Measurements from ENCODE around the gene PDE11A. TPM values are rescaled to one million over a fixed set of nuclear protein-coding genes. Genes with fewer than 3 reads are reported as not detected.

PDE11A gene
- total and polyA plus RNA-seq, 2 of the 8 experiments (the other 6 are each of a cell fraction or from before 2014, with no cell fraction given): 0.19 to 0.23 TPM

DNA sequence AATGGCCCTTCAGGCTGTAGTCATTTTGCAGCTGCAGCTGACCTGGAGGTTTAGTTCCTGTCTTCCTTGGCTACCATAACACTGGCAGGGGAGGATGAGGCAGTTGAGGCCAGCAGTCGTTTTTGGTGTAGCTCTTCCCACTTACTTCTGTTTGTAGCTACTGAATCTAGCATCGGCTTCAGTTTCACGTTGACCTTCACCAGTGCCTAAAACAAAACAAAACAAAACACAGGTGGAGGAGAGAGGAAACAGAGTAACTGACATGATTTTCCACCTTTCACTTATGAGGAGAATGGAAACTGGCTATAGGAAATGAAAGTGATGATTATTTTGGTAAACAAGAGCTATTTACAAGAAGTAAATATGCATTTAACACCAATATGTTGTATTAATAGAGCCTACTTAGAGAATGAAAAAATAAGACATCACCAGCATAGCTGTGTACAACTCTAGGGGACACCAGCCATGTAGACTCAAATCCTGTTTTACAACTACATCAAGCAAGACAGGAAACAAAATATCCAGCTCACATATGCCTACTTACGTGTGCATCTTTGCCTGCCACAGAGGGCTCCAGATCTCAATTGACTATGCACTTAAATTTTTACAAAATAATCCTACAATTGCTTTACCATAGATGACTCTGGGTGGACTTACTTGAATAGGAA, 443.1 kb downstream of the PDE11A start:
- H2BK15ac ChIP-seq (ENCODE audit: low read length): no peak overlapping the region; the same call in 1 of the 2 replicates
- H3K9me3 ChIP-seq (ENCODE audit: insufficient read depth in 2 of 2, low read depth in 1 of 2, low read length in 1 of 2): no peaks in the 10 kb centered on the region
- no peak overlapping the region; the same call in 1 of the 2 replicates for H3K27ac ChIP-seq (ENCODE audit: low read depth, low read length)
- H3K9ac ChIP-seq (replicated peaks in 1 of 4; ENCODE audit: extremely low read depth in 1 of 4, low read depth in 3 of 4, low read length in 3 of 4): no peak overlapping the region
- no peak overlapping the region for H4K8ac ChIP-seq (ENCODE audit: extremely low read depth, insufficient read depth, low read length)
- H3K4me2 ChIP-seq (ENCODE audit: insufficient read depth in 1 of 2, low read depth in 2 of 2, low read length in 2 of 2): no peak overlapping the region
- H3K27me3 ChIP-seq (replicated peaks in 1 of 4; ENCODE audit: control insufficient read depth in 3 of 4, extremely low read depth in 1 of 4, insufficient read depth in 3 of 4, low read length in 3 of 4): no peaks in the 10 kb centered on the region
- H3K14ac ChIP-seq (ENCODE audit: insufficient read length): no peak overlapping the region
- no peaks in the 10 kb centered on the region for H3K79me1 ChIP-seq (ENCODE audit: low read depth, low read length)
- H4K5ac ChIP-seq (ENCODE audit: insufficient read length, low read depth, low read length): no peak overlapping the region
- peaks cover 0 to 7% (median 0%) of the 10 kb centered on the region in 4 experiments; a peak in 1 of 7 replicates for H3K4me1 ChIP-seq (replicated peaks in 1 of 4; ENCODE audit: control insufficient read depth in 3 of 4, insufficient read depth in 4 of 4, low read length in 3 of 4)
- no peak overlapping the region for H3K23ac ChIP-seq (ENCODE audit: insufficient read length)
- H2AFZ ChIP-seq (ENCODE audit: low read length): no peak overlapping the region
- H2AK5ac ChIP-seq (ENCODE audit: low read depth, low read length): no peak overlapping the region
- no peaks in the 10 kb centered on the region for H4K20me1 ChIP-seq (replicated peaks in 1 of 2; ENCODE audit: control insufficient read depth in 1 of 2, insufficient read depth in 2 of 2, low read length in 2 of 2)
- no peak overlapping the region for H2BK120ac ChIP-seq (replicated peaks; ENCODE audit: low read depth, low read length)
- H3K56ac ChIP-seq (replicated peaks; ENCODE audit: insufficient read length, low read depth, low read length): no peak overlapping the region
- no peak overlapping the region for H4K91ac ChIP-seq (replicated peaks; ENCODE audit: insufficient read length, low read length)
- DNase-seq (ENCODE audit: low read depth in 1 of 2, low spot score in 2 of 2) (no peak), FAIRE-seq (no peak)
- no peak overlapping the region for H3K4me3 ChIP-seq (ENCODE audit: extremely low read depth in 1 of 4, insufficient read depth in 2 of 4, low read depth in 3 of 4, low read length in 4 of 4)
- no peaks in the 10 kb centered on the region for H3K36me3 ChIP-seq (ENCODE audit: control insufficient read depth in 2 of 4, insufficient read depth in 4 of 4, low read length in 3 of 4)
- no peak overlapping the region for H2BK20ac ChIP-seq (ENCODE audit: low read length)
- POLR2A ChIA-PET (ENCODE audit: partially characterized antibody): interaction anchor here (1.2 kb wide), 1 partner anchor 37 kb away, joined by 3 read pairs; no protein-coding TSS in a partner anchor
- H2BK5ac ChIP-seq (ENCODE audit: low read depth, low read length): no peak overlapping the region
- H3K79me2 ChIP-seq (ENCODE audit: control insufficient read depth in 1 of 2, insufficient read depth in 2 of 2, low read length in 2 of 2): no peaks in the 10 kb centered on the region
- H3K23me2 ChIP-seq (ENCODE audit: low read depth, low read length): no peaks in the 10 kb centered on the region
- WGBS, 2 experiments (ENCODE audit: extremely low coverage in 1 of 2, insufficient coverage in 1 of 2, insufficient read length in 1 of 2, insufficient replicate concordance in 2 of 2, low coverage in 1 of 2, low lambda C conversion rate in 2 of 2, missing lambda C conversion rate in 1 of 2): 63% methylated on average over 4 of the region's 4 CpGs; no CpG with 5 or more reads in 1 of the 2 experiments
- no peak overlapping the region for H3K4ac ChIP-seq (replicated peaks; ENCODE audit: insufficient read length, low read depth, low read length)
- H3K18ac ChIP-seq (ENCODE audit: extremely low read depth, low read length): no peak overlapping the region
- no peak overlapping the region for H2BK12ac ChIP-seq (ENCODE audit: low read depth, low read length)
- CTCF ChIA-PET (ENCODE audit: partially characterized antibody): interaction anchor here (0.6 to 2.2 kb wide), 8 partner anchors 11 to 1002 kb away, joined by 3 to 9 read pairs (median 3); a partner anchor contains a TSS
- TF ChIP-seq POLR2AphosphoS5 (IDR thresholded peaks at IDR 0.05; ENCODE audit: low read depth, low read length) (no peak), JUND (IDR thresholded peaks at IDR 0.05; ENCODE audit: low read length) (no peak), CEBPB (IDR thresholded peaks at IDR 0.05; ENCODE audit: low read depth, low read length) (no peak), NANOG (IDR thresholded peaks at IDR 0.05; ENCODE audit: insufficient read depth, low read depth, low read length, poor library complexity, severe bottlenecking) (no peak), POU5F1 (IDR thresholded peaks at IDR 0.05; ENCODE audit: low read depth, low read length) (no peak), KDM4A (IDR thresholded peaks at IDR 0.05; ENCODE audit: low read depth, low read length, severe bottlenecking) (no peak), FOSL1 (IDR thresholded peaks at IDR 0.05; ENCODE audit: insufficient read depth, low read depth, low read length) (no peak), GABPA (IDR thresholded peaks at IDR 0.05; ENCODE audit: borderline replicate concordance, insufficient read depth, low read length) (no peak), ASH2L (IDR thresholded peaks at IDR 0.05; ENCODE audit: low read length) (no peak), SUZ12 (IDR thresholded peaks at IDR 0.05; ENCODE audit: low read length) (no peak), TEAD4 (IDR thresholded peaks at IDR 0.05; ENCODE audit: low read depth, low read length) (no peak), CHD1 (IDR thresholded peaks at IDR 0.05; ENCODE audit: low read depth, low read length) (no peak)
- TF ChIP-seq, protein P1, sequence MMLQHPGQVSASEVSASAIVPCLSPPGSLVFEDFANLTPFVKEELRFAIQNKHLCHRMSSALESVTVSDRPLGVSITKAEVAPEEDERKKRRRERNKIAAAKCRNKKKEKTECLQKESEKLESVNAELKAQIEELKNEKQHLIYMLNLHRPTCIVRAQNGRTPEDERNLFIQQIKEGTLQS (IDR thresholded peaks at IDR 0.05; ENCODE audit: insufficient read depth, low read depth, low read length): no peak

Measured in H1 (cell line).